ENCODE measurements around the gene MYO1D.

Gene MYO1D

GRCh38 chr17:32819035-32819434 lies 57.9 kb downstream of the MYO1D start:
- DNase-seq (ENCODE audit: low spot score), result no peak

GRCh38 chr17:32815460-32815859 lies 61.5 kb downstream of the MYO1D start:
- no peak for DNase-seq (ENCODE audit: low spot score)

- no peak for DNase-seq (ENCODE audit: low spot score)
Measured at GRCh38 chr17:32814836-32815235, 62.1 kb downstream of the MYO1D start.

GRCh38 chr17:32813021-32813420 lies 63.9 kb downstream of the MYO1D start:
- no peak for DNase-seq (ENCODE audit: low spot score)

GRCh38 chr17:32810690-32811089 lies 66.2 kb downstream of the MYO1D start:
- no peak for DNase-seq (ENCODE audit: low spot score)

GRCh38 chr17:32807577-32807976 lies 69.3 kb downstream of the MYO1D start:
- DNase-seq (ENCODE audit: low spot score), result no peak

- no peak for DNase-seq (ENCODE audit: low spot score)
Measured at GRCh38 chr17:32806646-32807045, 70.3 kb downstream of the MYO1D start.

- no peak for DNase-seq (ENCODE audit: low spot score)
Measured at GRCh38 chr17:32805029-32805976, 71.6 kb downstream of the MYO1D start.

- DNase-seq (ENCODE audit: low spot score), result no peak
Measured at GRCh38 chr17:32803544-32803943, 73.4 kb downstream of the MYO1D start.

- no peak for DNase-seq (ENCODE audit: low spot score)
Measured at GRCh38 chr17:32802306-32802705, 74.6 kb downstream of the MYO1D start.

- no peak for DNase-seq (ENCODE audit: low spot score)
Measured at GRCh38 chr17:32801641-32802040, 75.3 kb downstream of the MYO1D start.

GRCh38 chr17:32801193-32801592 lies 75.7 kb downstream of the MYO1D start:
- DNase-seq (ENCODE audit: low spot score), result no peak

- no peak for DNase-seq (ENCODE audit: low spot score)
Measured at GRCh38 chr17:32798938-32799337, 78.0 kb downstream of the MYO1D start.

GRCh38 chr17:32795339-32795979 lies 81.5 kb downstream of the MYO1D start:
- no peak for DNase-seq (ENCODE audit: low spot score)

GRCh38 chr17:32794533-32795246 lies 82.2 kb downstream of the MYO1D start:
- no peak for DNase-seq (ENCODE audit: low spot score)

- no peak for DNase-seq (ENCODE audit: low spot score)
Measured at GRCh38 chr17:32793841-32794240, 83.1 kb downstream of the MYO1D start.

- no peak for DNase-seq (ENCODE audit: low spot score)
Measured at GRCh38 chr17:32792207-32792606, 84.7 kb downstream of the MYO1D start.

- no peak for DNase-seq (ENCODE audit: low spot score)
Measured at GRCh38 chr17:32786169-32786568, 90.8 kb downstream of the MYO1D start.

- no peak for DNase-seq (ENCODE audit: low spot score)
Measured at GRCh38 chr17:32784113-32784512, 92.8 kb downstream of the MYO1D start.

GRCh38 chr17:32783602-32784001 lies 93.3 kb downstream of the MYO1D start:
- no peak for DNase-seq (ENCODE audit: low spot score)

GRCh38 chr17:32780721-32781120 lies 96.2 kb downstream of the MYO1D start:
- no peak for DNase-seq (ENCODE audit: low spot score)

GRCh38 chr17:32777922-32778321 lies 99.0 kb downstream of the MYO1D start:
- no peak for DNase-seq (ENCODE audit: low spot score)

GRCh38 chr17:32777436-32777835 lies 99.5 kb downstream of the MYO1D start:
- DNase-seq (ENCODE audit: low spot score), result no peak
